OCI-LY3 (cell line): ENCODE data around the gene SCARB1.

ENCODE experiments used
- H2AFZ ChIP-seq: fragments of 200-600, 300-600 bp; shearing (Covaris generic); 2 replicates; pipeline ENCODE4 v1.6.0; 2014; ENCODE audit warnings: antibody characterized with exemption, low read depth, low read length
- H3K27ac ChIP-seq: fragments of 200-600, 300-600 bp; sonication (generic); 2 replicates; pipeline ENCODE4 v1.5.1; 2014; ENCODE audit warnings: mild to moderate bottlenecking, low read length, moderate library complexity, mixed read lengths
- H3K27me3 ChIP-seq: fragments of 200-600, 300-600 bp; sonication (generic); 2 replicates; pipeline ENCODE4 v1.6.1; 2014; ENCODE audit warnings: low read depth, low read length, mixed read lengths
- H3K36me3 ChIP-seq: fragments of 200-600, 300-600 bp; sonication (generic); replicated peaks from 2 replicates; pipeline ENCODE3; 2014; ENCODE audit warnings: low read depth, low read length, mixed read lengths
- H3K4me1 ChIP-seq: fragments of 300-600, 200-600 bp; sonication (generic); 2 replicates; pipeline ENCODE4 v1.6.1; 2014; ENCODE audit warnings: low read length, mixed read lengths
- H3K4me2 ChIP-seq: fragments of 200-600, 300-600 bp; sonication (generic); 2 replicates; pipeline ENCODE4 v1.6.1; 2014; ENCODE audit warnings: low read length, mixed read lengths
- H3K4me3 ChIP-seq: fragments of 300-600, 200-600 bp; sonication (generic); 2 replicates; pipeline ENCODE4 v1.5.1; 2014; ENCODE audit warnings: antibody characterized with exemption, mild to moderate bottlenecking, low read length, moderate library complexity
- H3K79me2 ChIP-seq: fragments of 300-600, 200-600 bp; shearing (Covaris generic); 2 replicates; pipeline ENCODE4 v1.6.1; 2014; ENCODE audit warnings: mild to moderate bottlenecking, low read length, mixed read lengths
- H3K9ac ChIP-seq: fragments of 300-600, 200-600 bp; shearing (Covaris generic); 2 replicates; pipeline ENCODE4 v1.6.0; 2014; ENCODE audit warnings: mild to moderate bottlenecking, low read length, moderate library complexity
- H3K9me3 ChIP-seq: fragments of 200-600, 300-600 bp; shearing (Covaris generic); 2 replicates; pipeline ENCODE4 v1.6.1; 2014; ENCODE audit warnings: low read length, mixed read lengths; ENCODE audit not compliant: insufficient read depth
- H4K20me1 ChIP-seq: fragments of 200-600, 300-600 bp; sonication (generic); 2 replicates; pipeline ENCODE4 v1.6.1; 2016; ENCODE audit warnings: low read length, mixed read lengths; ENCODE audit not compliant: insufficient read depth
- EZH2phosphoT487 ChIP-seq: fragments of 200-600 bp; shearing (Covaris generic); IDR thresholded peaks from 2 replicates; pipeline ENCODE4 v1.6.1; 2018; ENCODE audit warnings: antibody characterized with exemption, mixed run types, low read depth
- TF ChIP-seq, protein P1 (sequence below): fragments of 200-600, 300-600 bp; sonication (generic); IDR thresholded peaks from 2 replicates; pipeline ENCODE4 v1.5.1; 2014; ENCODE audit warnings: antibody characterized with exemption, low read length, low read depth

SCARB1 gene

DNA sequence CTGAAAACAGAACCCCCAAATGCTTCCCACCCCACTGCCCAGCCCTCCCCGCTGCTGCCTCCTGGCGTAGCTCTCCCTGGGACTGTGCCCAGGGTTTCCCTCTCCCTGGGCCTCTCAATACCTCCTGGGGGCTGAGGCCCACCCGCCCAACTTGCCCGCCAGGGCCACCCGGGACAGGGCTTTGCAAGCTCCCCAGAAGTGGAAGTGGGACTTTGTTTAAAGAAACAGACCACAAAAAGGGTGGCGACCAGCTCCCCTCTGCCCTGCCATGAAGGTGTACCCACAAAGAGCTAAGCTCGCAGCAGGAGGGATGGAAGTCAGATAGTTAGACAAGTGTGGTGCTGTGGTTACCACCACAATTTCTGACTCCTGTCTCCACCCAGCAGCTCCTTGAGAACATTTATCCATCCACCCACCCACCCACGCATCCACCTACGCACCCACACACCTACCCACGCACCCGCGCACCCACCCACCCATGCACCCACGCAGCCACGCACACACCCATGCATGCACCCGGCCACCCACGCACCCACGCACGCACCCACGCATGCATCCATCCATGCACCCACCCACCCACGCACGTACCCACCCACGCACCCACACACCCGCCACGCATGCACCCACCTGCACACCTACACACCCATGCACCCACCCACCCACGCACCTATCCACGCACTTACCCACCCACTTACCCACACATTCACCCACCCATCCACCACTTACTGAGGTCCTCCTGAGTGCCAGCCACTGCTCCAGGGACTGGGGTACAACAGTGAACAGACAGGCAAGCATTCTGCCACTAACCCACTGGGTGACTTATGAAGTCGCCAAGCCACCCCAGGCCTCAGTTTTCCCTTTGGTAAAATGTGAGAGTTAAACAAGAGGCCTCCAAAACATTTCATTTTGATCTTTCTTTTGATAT, 127.3 kb downstream of the SCARB1 start:
- no peaks in the 10 kb centered on the region for H3K4me1 ChIP-seq
- no peaks in the 10 kb centered on the region for H4K20me1 ChIP-seq
- no peak overlapping the region for H3K4me3 ChIP-seq
- H3K36me3 ChIP-seq, result no peaks in the 10 kb centered on the region
- no peak overlapping the region for H2AFZ ChIP-seq
- H3K9ac ChIP-seq, result no peak overlapping the region
- no peak overlapping the region for H3K27ac ChIP-seq
- no peaks in the 10 kb centered on the region for H3K9me3 ChIP-seq
- peaks cover 22% of the 10 kb centered on the region for H3K27me3 ChIP-seq
- no peak overlapping the region for H3K4me2 ChIP-seq
- H3K79me2 ChIP-seq, result no peaks in the 10 kb centered on the region
- no peak for TF ChIP-seq EZH2phosphoT487
- TF ChIP-seq, protein P1, sequence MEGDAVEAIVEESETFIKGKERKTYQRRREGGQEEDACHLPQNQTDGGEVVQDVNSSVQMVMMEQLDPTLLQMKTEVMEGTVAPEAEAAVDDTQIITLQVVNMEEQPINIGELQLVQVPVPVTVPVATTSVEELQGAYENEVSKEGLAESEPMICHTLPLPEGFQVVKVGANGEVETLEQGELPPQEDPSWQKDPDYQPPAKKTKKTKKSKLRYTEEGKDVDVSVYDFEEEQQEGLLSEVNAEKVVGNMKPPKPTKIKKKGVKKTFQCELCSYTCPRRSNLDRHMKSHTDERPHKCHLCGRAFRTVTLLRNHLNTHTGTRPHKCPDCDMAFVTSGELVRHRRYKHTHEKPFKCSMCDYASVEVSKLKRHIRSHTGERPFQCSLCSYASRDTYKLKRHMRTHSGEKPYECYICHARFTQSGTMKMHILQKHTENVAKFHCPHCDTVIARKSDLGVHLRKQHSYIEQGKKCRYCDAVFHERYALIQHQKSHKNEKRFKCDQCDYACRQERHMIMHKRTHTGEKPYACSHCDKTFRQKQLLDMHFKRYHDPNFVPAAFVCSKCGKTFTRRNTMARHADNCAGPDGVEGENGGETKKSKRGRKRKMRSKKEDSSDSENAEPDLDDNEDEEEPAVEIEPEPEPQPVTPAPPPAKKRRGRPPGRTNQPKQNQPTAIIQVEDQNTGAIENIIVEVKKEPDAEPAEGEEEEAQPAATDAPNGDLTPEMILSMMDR, result no peak

- no peak overlapping the region for H3K9ac ChIP-seq
- H3K9me3 ChIP-seq, result no peaks in the 10 kb centered on the region
- no peak overlapping the region for H2AFZ ChIP-seq
- H3K4me1 ChIP-seq, result no peaks in the 10 kb centered on the region
- 0 out of 2 replicates have a peak, but pooled peaks cover 1% of the 10 kb centered on the region for H3K27me3 ChIP-seq
- H3K36me3 ChIP-seq, result no peaks in the 10 kb centered on the region
- H4K20me1 ChIP-seq, result no peaks in the 10 kb centered on the region
- no peak overlapping the region for H3K4me2 ChIP-seq
- no peak overlapping the region for H3K4me3 ChIP-seq
- TF ChIP-seq, protein P1, result no peak
- no peak for TF ChIP-seq EZH2phosphoT487
- H3K27ac ChIP-seq, result no peak overlapping the region
- no peaks in the 10 kb centered on the region for H3K79me2 ChIP-seq
These were observed 129.4 kb downstream of the SCARB1 start for GRCh38 chr12:124734224-124734788.

GRCh38 chr12:124733086-124733485, 130.6 kb downstream of the SCARB1 start:
- Histone ChIP-seq H3K27me3 (no peaks in the 10 kb centered on the region), H3K27ac (no peak overlapping the region), H3K36me3 (no peaks in the 10 kb centered on the region), H2AFZ (no peak overlapping the region), H3K4me3 (no peak overlapping the region), H3K9ac (no peak overlapping the region), H4K20me1 (no peaks in the 10 kb centered on the region), H3K4me1 (no peaks in the 10 kb centered on the region), H3K4me2 (no peak overlapping the region), H3K9me3 (no peaks in the 10 kb centered on the region), H3K79me2 (no peaks in the 10 kb centered on the region)
- TF ChIP-seq, protein P1, result no peak
- no peak for TF ChIP-seq EZH2phosphoT487
